Hepatic stellate cell (primary cell): Measurements from ENCODE around the gene ARHGAP18.

Experiments used
- DNase-seq: peaks from one replicate; pipeline ENCODE4 v3.0.0; 2011; ENCODE audit warnings: low spot score

Gene ARHGAP18

DNA sequence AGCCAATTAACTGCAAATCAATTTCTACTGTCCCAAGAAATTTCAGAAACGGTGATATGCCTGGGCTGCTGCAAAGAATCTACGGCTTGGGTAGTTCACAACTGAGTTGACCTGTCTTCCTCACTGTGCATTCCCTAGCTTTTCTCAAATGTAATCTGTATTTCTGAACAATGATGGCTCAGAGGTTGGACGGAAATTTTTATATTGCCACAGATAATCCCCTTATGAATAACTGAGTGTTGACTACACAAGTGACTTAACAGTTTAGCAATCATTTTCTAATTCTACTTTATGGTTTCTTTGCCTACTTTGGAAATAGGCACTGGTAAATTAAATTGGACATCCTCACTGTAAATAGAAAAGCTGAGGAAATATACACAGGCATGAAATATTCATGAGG lies 94.5 kb downstream of the ARHGAP18 start:
- DNase-seq: no peak

- DNase-seq: no peak
Observed at GRCh38 chr6:129615020-129615419, 95.0 kb downstream of the ARHGAP18 start.

DNA sequence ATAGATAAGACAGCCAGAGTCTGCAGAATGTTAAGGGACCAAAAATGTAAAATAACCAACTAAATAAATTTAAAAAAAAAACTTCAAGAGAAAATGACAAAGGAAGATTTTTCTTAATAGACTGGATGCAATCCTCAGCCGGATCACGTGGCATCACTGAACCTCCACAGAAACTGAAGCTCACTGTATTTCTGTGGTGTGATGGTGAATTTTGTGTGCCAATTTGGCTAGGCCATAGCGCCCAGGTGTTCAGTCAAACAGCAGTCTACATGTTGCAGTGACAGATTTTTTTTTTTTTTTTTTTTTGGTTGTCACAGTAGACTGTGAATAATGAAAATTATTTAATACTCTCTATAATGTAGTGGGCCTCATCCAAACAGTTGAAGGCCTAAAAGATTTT lies 95.5 kb downstream of the ARHGAP18 start:
- DNase-seq: no peak

DNA sequence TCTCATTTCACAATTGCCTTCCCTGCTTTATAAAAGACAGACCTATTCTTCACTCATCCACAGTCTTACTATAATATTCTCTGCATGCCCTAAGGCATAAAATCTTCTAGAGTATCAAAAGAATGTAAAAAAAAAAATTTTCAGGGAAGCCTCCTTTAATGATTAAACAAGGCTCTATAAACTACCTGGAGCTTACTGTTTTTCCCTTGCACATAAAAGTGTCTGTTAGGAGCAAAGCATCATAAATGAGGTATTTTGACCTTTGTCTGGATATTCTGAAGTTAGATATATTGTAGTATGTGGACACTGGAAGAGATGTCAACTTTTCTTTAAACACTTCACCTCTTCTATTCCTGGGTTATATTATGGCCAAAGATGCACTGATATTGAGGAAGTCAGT lies 97.5 kb downstream of the ARHGAP18 start:
- DNase-seq: no peak

GRCh38 chr6:129609635-129610034 lies 100.3 kb downstream of the ARHGAP18 start:
- DNase-seq: no peak

DNA sequence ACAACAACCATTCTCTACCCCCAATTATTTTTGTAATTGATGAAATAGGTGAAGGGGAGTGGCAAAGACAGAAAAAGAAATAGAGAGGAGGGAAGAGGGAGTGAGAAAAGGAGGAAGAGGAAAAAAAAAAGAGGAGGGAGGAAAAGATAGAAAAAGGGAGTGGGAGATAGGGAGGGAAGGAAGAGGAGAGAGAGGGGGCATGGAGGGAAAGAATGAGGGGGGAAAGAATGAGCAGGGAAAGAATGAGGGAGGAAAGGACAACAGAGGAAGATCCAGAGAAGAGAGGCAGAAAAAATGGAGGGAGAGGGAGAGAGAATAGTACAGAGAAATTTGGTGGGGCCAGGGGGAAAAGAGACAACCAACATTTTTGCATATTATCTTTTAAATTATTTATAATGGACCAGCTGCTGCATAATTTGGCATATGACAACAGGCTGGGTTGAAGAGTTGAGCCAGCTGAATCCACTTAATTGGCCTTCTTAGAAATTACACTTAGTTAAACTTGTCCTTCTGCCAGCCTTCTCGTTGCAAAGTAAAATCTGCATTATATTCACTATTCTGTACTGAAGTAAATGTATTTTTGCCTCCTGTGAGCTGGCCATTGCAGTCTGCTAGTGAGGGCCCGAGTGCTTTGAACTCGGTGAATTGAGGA lies 101.0 kb downstream of the ARHGAP18 start:
- DNase-seq: no peak

DNA sequence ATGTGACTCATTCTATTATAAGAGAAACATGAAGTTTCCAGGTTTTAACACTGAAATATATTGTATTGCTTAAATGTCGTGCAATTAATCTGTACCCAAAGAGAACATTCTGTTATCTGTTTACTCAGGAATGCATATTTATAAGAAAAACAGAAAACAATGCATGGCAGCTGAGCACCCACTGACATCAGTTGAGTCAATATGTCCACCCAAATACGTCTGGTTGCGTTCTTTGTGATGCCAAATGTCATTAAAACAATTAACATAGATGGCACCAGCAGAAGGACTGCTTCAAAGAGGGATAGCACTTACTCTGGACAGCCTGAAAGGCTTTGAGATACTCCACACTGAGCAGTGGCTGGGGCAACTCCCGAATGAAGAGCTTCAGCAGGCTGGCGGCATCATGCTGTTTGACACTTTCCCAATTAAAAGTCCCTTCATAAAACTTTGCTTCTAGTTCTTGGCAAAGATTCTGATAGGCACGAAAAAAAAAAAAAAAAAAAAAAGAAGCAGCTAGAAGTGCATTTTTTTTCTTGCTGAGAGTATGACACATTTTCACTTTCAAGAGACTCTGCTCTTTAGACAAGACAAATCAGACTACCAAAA lies 102.3 kb downstream of the ARHGAP18 start:
- no peak for DNase-seq

- no peak for DNase-seq
Observed at GRCh38 chr6:129606664-129607063, 103.3 kb downstream of the ARHGAP18 start.

- no peak for DNase-seq
Observed at GRCh38 chr6:129605967-129606366, 104.0 kb downstream of the ARHGAP18 start.

- DNase-seq: no peak
Observed at GRCh38 chr6:129605095-129605494, 104.9 kb downstream of the ARHGAP18 start.

DNA sequence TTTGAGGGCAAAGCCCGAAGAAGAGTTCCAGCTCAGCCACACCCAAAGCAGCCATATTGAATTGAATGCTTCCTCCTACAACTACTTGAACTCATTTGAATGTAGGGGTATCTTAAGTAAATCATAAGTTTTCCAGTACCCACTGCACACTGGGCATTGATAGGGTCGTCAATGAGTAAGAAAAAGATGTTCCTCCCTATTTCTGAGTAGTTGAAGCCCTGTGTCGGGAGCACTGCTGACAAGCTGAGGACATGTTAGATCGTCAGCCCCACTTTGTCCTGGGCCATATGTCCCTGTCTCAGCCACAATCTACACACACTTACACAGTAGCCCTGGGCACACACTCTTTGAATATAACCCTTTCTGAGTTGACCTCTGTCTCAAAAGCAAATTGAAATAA lies 105.7 kb downstream of the ARHGAP18 start:
- DNase-seq: no peak

DNA sequence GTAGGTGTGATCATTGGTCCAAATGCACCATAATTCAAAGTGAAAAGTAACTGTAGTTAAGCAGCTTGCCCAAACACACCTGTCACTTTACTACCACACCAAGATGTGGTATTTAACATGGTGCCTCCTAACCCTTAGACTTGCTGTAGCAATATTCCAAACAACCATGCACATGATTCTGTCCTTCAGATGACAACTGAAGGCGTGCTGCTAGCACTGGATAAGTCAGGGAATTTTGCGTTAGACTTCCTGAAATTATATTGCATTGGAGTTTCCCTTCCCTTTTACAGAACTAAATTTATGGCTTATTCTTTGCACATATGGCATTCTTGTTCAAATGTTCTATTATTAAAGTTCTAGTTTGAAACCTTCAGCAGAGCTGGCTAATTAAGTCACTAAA lies 106.2 kb downstream of the ARHGAP18 start:
- DNase-seq: no peak

- no peak for DNase-seq
Observed at GRCh38 chr6:129601323-129601722, 108.7 kb downstream of the ARHGAP18 start.

- DNase-seq: no peak
Observed at GRCh38 chr6:129599467-129599866, 110.5 kb downstream of the ARHGAP18 start.

GRCh38 chr6:129598244-129599187 lies 111.5 kb downstream of the ARHGAP18 start:
- DNase-seq: peak; percentile 25

GRCh38 chr6:129597023-129597713 lies 112.8 kb downstream of the ARHGAP18 start:
- no peak for DNase-seq

DNA sequence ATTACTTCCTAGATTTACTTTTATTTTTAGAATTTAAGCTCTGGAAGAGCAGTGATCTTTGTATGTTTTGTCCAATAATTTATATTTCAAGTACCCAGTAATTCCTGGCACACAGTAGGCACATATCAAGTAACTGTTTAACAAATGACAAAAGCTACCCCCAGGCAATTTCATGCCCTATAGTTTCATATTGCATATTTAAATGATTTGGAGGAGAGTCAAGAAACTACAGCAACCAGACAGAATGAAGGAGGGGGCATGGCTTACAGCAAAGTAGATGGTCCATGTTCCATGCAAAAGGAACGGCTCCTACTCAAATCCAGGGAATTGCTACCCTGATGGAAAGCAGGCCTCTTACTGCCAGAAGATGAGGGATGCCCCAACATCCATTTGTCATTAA lies 113.5 kb downstream of the ARHGAP18 start:
- DNase-seq: no peak

GRCh38 chr6:129593233-129593564 lies 116.8 kb downstream of the ARHGAP18 start:
- DNase-seq: no peak

GRCh38 chr6:129592516-129593232 lies 117.3 kb downstream of the ARHGAP18 start:
- no peak for DNase-seq

DNA sequence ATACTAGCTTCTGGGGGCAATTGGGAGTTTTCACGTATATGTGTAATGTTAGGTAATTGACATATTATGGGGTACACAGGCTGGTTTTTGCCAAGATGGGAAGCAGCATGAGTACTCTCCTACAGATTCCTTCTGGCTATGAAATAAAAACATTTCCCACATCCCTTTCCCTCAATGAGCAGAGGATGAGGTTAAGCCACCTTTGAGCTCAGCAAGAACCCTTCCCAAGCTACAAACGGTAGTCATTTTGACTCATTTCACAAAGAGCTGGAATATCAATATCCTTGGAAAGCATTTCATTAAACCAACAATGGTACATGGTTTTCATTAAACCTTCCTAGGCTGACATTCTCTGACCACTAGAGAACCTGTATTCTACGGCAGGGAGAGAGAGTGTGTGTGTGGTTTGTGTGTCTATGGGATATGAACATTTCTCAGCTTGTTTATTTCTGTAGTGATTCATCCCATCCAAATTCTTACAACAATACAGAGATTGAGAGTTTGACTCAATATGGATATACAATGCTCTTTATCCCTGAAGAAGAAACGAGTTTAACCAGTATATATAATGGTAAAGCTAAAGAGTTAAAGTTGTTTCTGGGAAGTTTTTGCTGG lies 119.5 kb downstream of the ARHGAP18 start:
- peak; percentile 25 for DNase-seq

DNA sequence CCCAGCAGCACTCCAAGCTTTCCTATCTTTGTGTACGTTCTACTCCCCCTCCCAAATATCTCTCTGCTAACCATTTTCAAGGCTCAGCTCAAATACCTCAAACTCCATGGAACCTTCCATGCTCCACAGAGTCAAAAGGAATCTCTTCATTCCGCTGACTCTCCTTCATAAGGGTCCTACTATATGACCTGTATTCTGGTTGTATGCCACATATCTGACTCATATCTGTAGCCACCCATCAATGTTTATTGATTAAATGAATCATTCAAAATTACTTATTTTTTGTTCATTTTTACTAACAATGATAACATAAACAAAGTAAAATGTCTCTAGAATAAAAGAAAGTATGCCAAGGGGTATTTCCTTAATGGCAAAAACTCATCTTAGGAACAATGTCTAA lies 123.2 kb downstream of the ARHGAP18 start:
- no peak for DNase-seq
